GM12801 (cell line): ENCODE measurements around the gene UFSP2.

Experiments
- CTCF ChIP-seq: IDR thresholded peaks from one replicate; pipeline ENCODE4 v1.5.1; 2011; ENCODE audit warnings: control low read depth; ENCODE audit not compliant: insufficient read length; ENCODE audit errors: extremely low read depth

Gene UFSP2

GRCh38 chr4:185394568-185395237, 31.1 kb downstream of the UFSP2 start:
- TF ChIP-seq CTCF = no peak

GRCh38 chr4:185392156-185392555, 33.6 kb downstream of the UFSP2 start:
- TF ChIP-seq CTCF = no peak

- TF ChIP-seq CTCF = no peak
Observed at GRCh38 chr4:185390941-185391340, 34.8 kb downstream of the UFSP2 start.

- TF ChIP-seq CTCF = no peak
Observed at GRCh38 chr4:185387957-185388356, 37.8 kb downstream of the UFSP2 start.

- TF ChIP-seq CTCF = no peak
Observed at GRCh38 chr4:185384930-185385331, 40.8 kb downstream of the UFSP2 start.

- no peak for TF ChIP-seq CTCF
Observed at GRCh38 chr4:185384061-185384460, 41.7 kb downstream of the UFSP2 start.

- TF ChIP-seq CTCF = no peak
Observed at GRCh38 chr4:185383451-185383850, 42.3 kb downstream of the UFSP2 start.
